Fibroblast of gingiva (primary cell): ENCODE measurements around the gene ALOXE3.

Source experiments
- DNase-seq: peaks from one replicate; pipeline ENCODE4 v3.0.0-alpha.2; 2011; ENCODE audit warnings: low read depth

ALOXE3 gene

GRCh38 chr17:8048236-8048635 is 70.1 kb downstream of the ALOXE3 start:
- no peak for DNase-seq

GRCh38 chr17:8047769-8048110 is 70.6 kb downstream of the ALOXE3 start:
- DNase-seq, result no peak

- DNase-seq, result no peak
Measured at GRCh38 chr17:8046929-8047768, 71.2 kb downstream of the ALOXE3 start.

- no peak for DNase-seq
Measured at GRCh38 chr17:8046306-8046928, 71.9 kb downstream of the ALOXE3 start.
